Prostate gland (tissue), 2 donors: ENCODE data around the gene PROX2.

Source experiments
- CTCF ChIP-seq, 4 experiments: fragments of 200-600 bp in 2 of 4; fragments of 450-650 bp in 2 of 4; sonication (generic) in 2 of 4; IDR thresholded peaks; 1 replicate in 3 of 4; 2 replicates in 1 of 4; pipeline ENCODE4 v1.5.1; 2016 to 2019; ENCODE audit warnings: antibody characterized with exemption in 4 of 4, mild to moderate bottlenecking in 2 of 4, moderate library complexity in 2 of 4
- POLR2A ChIP-seq: fragments of 450-650 bp; IDR thresholded peaks from one replicate; pipeline ENCODE4 v1.6.1; 2016; ENCODE audit warnings: antibody characterized with exemption, mild to moderate bottlenecking

GRCh38 chr14:74920281-74920680 is 44.3 kb upstream of the PROX2 start:
- TF ChIP-seq CTCF (IDR thresholded peaks at IDR 0.05) (no peak), POLR2A (no peak)
